Progenitor cell of endocrine pancreas (in vitro differentiated cells): ENCODE measurements around the gene KRT13. TPM values are rescaled to one million over a fixed set of nuclear protein-coding genes. Genes with fewer than 3 reads are reported as not detected.

Source experiments
- DNase-seq: peaks from one replicate; pipeline ENCODE4 v3.0.0; 2021; ENCODE audit warnings: low spot score; ENCODE audit not compliant: unreplicated experiment
- H3K27ac Mint-ChIP-seq: 2 replicates; pipeline ENCODE4 v1.8.0; 2021; ENCODE audit warnings: mild to moderate bottlenecking, moderate library complexity, mixed read lengths
- H3K27me3 Mint-ChIP-seq: 2 replicates; pipeline ENCODE4 v1.8.0; 2021; ENCODE audit warnings: mixed read lengths
- H3K36me3 Mint-ChIP-seq: 2 replicates; pipeline ENCODE4 v1.8.0; 2022; ENCODE audit warnings: mixed read lengths; ENCODE audit not compliant: insufficient read depth
- H3K4me1 Mint-ChIP-seq: 2 replicates; pipeline ENCODE4 v1.8.0; 2021; ENCODE audit warnings: low read depth, mixed read lengths
- H3K4me3 Mint-ChIP-seq: 2 replicates; pipeline ENCODE4 v1.8.0; 2021; ENCODE audit warnings: low read depth, mild to moderate bottlenecking, moderate library complexity, mixed read lengths
- H3K9me3 Mint-ChIP-seq: 2 replicates; pipeline ENCODE4 v1.8.0; 2021; ENCODE audit warnings: low read depth, mixed read lengths
- total RNA-seq: library from RNA; stranded (reverse); gene quantifications from 2 replicates; pipeline ENCODE4 v1.2.1, GENCODE V29; 2021
- TF ChIP-seq, protein P1 (sequence below): fragments of 200-600 bp; sonication (generic); IDR thresholded peaks from one replicate; pipeline ENCODE4 v1.5.0; 2021; ENCODE audit warnings: antibody characterized with exemption, mild to moderate bottlenecking; ENCODE audit not compliant: unreplicated experiment

Gene KRT13
- total RNA-seq, 1 donor from 2014 or later: not detected

DNA sequence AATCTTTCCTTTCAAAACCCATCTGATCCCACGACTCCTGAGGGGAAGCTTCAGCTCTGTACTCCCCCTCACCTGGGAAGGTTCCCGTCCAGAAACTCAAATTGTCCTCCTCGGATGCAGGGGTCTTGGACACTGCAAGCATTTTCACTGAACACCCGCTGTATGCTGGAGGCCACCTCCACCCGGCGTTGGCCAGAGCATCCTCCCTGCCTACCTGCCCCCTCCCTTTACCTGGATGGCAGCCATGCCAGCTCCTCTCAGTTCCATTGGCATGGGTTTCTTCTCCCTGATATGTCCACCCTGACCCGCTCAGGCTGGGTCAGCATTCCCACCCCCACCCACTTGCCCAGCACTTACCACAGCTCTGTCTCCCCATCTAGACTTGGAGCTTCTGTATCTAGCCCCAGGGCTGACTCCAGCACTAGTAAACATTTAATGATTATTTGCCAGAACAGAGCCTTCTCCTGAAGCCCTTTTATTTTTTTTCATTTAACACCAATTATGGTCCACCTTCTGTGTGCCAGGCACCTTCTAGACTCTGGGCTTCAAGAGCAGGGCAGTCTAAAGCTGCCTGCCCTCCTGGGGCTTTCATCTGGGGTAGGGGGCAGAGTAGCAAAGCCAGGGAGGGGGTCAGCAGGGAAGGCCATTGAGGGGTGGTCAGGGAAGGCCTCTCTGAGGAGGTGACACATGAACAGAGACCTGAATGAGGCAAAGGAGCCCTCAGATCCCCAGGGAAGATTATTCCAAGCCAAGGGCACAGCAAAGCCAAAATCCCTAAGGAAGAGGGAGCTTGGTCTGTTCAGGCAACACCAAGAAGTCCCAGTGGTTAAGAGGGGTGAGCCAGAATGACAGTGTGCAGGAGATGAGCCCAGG lies 31.6 kb upstream of the KRT13 start:
- TF ChIP-seq, protein P1, sequence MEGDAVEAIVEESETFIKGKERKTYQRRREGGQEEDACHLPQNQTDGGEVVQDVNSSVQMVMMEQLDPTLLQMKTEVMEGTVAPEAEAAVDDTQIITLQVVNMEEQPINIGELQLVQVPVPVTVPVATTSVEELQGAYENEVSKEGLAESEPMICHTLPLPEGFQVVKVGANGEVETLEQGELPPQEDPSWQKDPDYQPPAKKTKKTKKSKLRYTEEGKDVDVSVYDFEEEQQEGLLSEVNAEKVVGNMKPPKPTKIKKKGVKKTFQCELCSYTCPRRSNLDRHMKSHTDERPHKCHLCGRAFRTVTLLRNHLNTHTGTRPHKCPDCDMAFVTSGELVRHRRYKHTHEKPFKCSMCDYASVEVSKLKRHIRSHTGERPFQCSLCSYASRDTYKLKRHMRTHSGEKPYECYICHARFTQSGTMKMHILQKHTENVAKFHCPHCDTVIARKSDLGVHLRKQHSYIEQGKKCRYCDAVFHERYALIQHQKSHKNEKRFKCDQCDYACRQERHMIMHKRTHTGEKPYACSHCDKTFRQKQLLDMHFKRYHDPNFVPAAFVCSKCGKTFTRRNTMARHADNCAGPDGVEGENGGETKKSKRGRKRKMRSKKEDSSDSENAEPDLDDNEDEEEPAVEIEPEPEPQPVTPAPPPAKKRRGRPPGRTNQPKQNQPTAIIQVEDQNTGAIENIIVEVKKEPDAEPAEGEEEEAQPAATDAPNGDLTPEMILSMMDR: no peak
- peaks cover 46% of the 10 kb centered on the region for H3K4me1 Mint-ChIP-seq
- no peak overlapping the region for H3K4me3 Mint-ChIP-seq
- no peak for DNase-seq
- H3K9me3 Mint-ChIP-seq: no peaks in the 10 kb centered on the region
- no peaks in the 10 kb centered on the region for H3K36me3 Mint-ChIP-seq
- no peaks in the 10 kb centered on the region for H3K27me3 Mint-ChIP-seq
- peak overlapping the region; percentile 82 for H3K27ac Mint-ChIP-seq

DNA sequence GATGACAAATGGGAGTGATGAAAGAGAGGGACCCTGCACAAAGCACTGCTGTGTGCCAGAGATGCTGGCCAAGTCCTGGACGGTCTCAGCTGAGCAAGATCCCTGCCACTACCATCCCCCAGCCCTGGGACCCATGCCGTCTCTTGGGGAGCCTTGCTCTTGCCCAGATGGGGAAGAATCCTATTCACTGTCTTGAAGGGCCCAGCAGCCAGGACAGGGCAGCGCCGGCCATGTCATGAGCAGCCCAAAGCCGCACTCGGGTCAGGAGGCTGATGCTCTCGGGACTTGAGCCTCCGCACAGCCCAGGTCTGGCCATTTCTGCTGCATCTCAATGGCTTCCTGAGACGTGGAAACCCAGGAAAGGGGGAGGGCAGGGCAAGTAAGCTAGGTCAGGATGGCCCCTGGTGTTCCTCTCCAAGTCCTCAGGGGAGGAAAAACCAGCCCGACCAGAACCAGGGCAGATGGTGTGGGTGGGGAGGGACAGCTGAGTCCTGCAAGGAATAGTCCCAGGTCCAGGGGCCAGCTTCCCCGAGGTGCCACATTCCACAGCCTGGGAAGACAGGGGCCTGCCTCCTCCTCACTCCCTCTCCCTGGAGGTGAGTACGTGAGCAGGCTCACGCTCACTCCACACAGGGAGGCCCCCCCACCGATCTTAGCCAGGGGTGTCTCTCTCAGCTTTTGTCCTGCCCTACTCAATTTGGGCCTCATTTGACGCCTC lies 30.5 kb upstream of the KRT13 start:
- no peak for DNase-seq
- Mint-ChIP-seq H3K4me3 (no peak overlapping the region), H3K27me3 (no peaks in the 10 kb centered on the region), H3K4me1 (peaks cover 42% of the 10 kb centered on the region), H3K9me3 (no peaks in the 10 kb centered on the region), H3K36me3 (no peaks in the 10 kb centered on the region), H3K27ac (no peak overlapping the region)
- TF ChIP-seq, protein P1: no peak

- Mint-ChIP-seq H3K36me3 (no peaks in the 10 kb centered on the region), H3K4me1 (peaks cover 43% of the 10 kb centered on the region), H3K9me3 (no peaks in the 10 kb centered on the region), H3K4me3 (no peak overlapping the region), H3K27me3 (no peaks in the 10 kb centered on the region), H3K27ac (peak overlapping the region; percentile 16)
- DNase-seq: no peak
- TF ChIP-seq, protein P1: no peak
Observed at GRCh38 chr17:41534899-41535546, 29.6 kb upstream of the KRT13 start.

- no peaks in the 10 kb centered on the region for H3K36me3 Mint-ChIP-seq
- H3K27ac Mint-ChIP-seq: no peak overlapping the region
- no peaks in the 10 kb centered on the region for H3K9me3 Mint-ChIP-seq
- H3K27me3 Mint-ChIP-seq: no peaks in the 10 kb centered on the region
- H3K4me1 Mint-ChIP-seq: peaks cover 52% of the 10 kb centered on the region
- TF ChIP-seq, protein P1: no peak
- H3K4me3 Mint-ChIP-seq: no peak overlapping the region
- no peak for DNase-seq
Observed at GRCh38 chr17:41533613-41534012, 28.2 kb upstream of the KRT13 start.

- TF ChIP-seq, protein P1: no peak
- Mint-ChIP-seq H3K4me3 (no peak overlapping the region), H3K27ac (no peak overlapping the region), H3K36me3 (no peaks in the 10 kb centered on the region), H3K27me3 (no peaks in the 10 kb centered on the region), H3K4me1 (peaks cover 53% of the 10 kb centered on the region), H3K9me3 (no peaks in the 10 kb centered on the region)
- DNase-seq: no peak
Observed at GRCh38 chr17:41532947-41533570, 27.6 kb upstream of the KRT13 start.
